GM13976 (cell line): ENCODE results near the gene INTS6L.
"Not testable (repeated sequence)": the region's sequence is repeated elsewhere in the genome, so short reads cannot be mapped to it uniquely, and the experiment has no call there.

ENCODE experiments used
- DNase-seq: peaks from one replicate; pipeline ENCODE4 v3.0.0; 2012; ENCODE audit warnings: low spot score
- CTCF ChIP-seq: IDR thresholded peaks from 2 replicates; pipeline ENCODE4 v1.5.1; 2012; ENCODE audit warnings: borderline replicate concordance, mild to moderate bottlenecking; ENCODE audit not compliant: insufficient read depth; ENCODE audit errors: extremely low read depth, missing control alignments, control extremely low read depth
- in situ Hi-C: fragments of 300-500 bp; cut with MboI; formaldehyde crosslinking; loops from one replicate; pipeline ENCODE4 v1.12.0; 2022; ENCODE audit warnings: low sequenced_read_pairs, mixed read lengths, inconsistent platforms; ENCODE audit not compliant: unreplicated experiment

INTS6L gene

GRCh38 chrX:135572436-135572835 lies 52.0 kb downstream of the INTS6L start:
- no peak for DNase-seq
- TF ChIP-seq CTCF, result no peak
- in situ Hi-C loops, result no loop called here

GRCh38 chrX:135581496-135581895 lies 61.0 kb downstream of the INTS6L start:
- no peak for TF ChIP-seq CTCF
- DNase-seq, result no peak
- in situ Hi-C loops, result loop anchor here (10.0 kb wide), 1 partner anchor 97 kb away; no protein-coding TSS in a partner anchor

GRCh38 chrX:135585153-135585552 lies 64.7 kb downstream of the INTS6L start:
- in situ Hi-C loops, result loop anchor here (10.0 kb wide), 1 partner anchor 100 kb away; no protein-coding TSS in a partner anchor

GRCh38 chrX:135591871-135592270 lies 71.4 kb downstream of the INTS6L start:
- in situ Hi-C loops, result no loop called here
- no peak for DNase-seq
- TF ChIP-seq CTCF, result no peak

More at GRCh38 chrX:135585153-135585552, 64.7 kb downstream of the INTS6L start:
- no peak for DNase-seq
- no peak for TF ChIP-seq CTCF

- in situ Hi-C loops, DNase-seq: not testable (repeated sequence)
Measured at GRCh38 chrX:135594049-135594448, 73.6 kb downstream of the INTS6L start.

- DNase-seq, in situ Hi-C loops: not testable (repeated sequence)
Measured at GRCh38 chrX:135594453-135594852, 74.0 kb downstream of the INTS6L start.

GRCh38 chrX:135595543-135595942 lies 75.1 kb downstream of the INTS6L start:
- TF ChIP-seq CTCF, result no peak
- in situ Hi-C loops, result no loop called here
- no peak for DNase-seq

- peak; percentile 46 for TF ChIP-seq CTCF
- in situ Hi-C loops, result no loop called here
- peak; percentile 35 for DNase-seq
Measured at GRCh38 chrX:135596495-135596894, 76.0 kb downstream of the INTS6L start.
